Left lobe of liver (tissue), 2 donors: ENCODE data around the gene ADARB1. TPM values are rescaled to one million over a fixed set of nuclear protein-coding genes. Genes with fewer than 3 reads are reported as not detected.
A peak's percentile ranks its signal among the peaks of the same experiment; 100 is the strongest.

Experiments used
- ATAC-seq: fragments of 200-7000 bp; cut with Tn5 transposase; one replicate; pipeline ENCODE4 v1.9.1; 2020; ENCODE audit warnings: mild to moderate bottlenecking, moderate library complexity
- DNase-seq: peaks from one replicate; pipeline ENCODE4 v3.0.0-alpha.2; 2020; ENCODE audit warnings: low spot score
- total RNA-seq: library from RNA; stranded (reverse); gene quantifications from one replicate; pipeline ENCODE4 v1.2.1, GENCODE V29; 2021
- donor health status: DM: no; HTN: no; CAD: no; lungs with moderate emphysema.
- donor health status: DM: no; HTN: yes; CAD: no.

ADARB1 gene
- total RNA-seq, 1 donor from 2014 or later: 9.8 TPM

DNA sequence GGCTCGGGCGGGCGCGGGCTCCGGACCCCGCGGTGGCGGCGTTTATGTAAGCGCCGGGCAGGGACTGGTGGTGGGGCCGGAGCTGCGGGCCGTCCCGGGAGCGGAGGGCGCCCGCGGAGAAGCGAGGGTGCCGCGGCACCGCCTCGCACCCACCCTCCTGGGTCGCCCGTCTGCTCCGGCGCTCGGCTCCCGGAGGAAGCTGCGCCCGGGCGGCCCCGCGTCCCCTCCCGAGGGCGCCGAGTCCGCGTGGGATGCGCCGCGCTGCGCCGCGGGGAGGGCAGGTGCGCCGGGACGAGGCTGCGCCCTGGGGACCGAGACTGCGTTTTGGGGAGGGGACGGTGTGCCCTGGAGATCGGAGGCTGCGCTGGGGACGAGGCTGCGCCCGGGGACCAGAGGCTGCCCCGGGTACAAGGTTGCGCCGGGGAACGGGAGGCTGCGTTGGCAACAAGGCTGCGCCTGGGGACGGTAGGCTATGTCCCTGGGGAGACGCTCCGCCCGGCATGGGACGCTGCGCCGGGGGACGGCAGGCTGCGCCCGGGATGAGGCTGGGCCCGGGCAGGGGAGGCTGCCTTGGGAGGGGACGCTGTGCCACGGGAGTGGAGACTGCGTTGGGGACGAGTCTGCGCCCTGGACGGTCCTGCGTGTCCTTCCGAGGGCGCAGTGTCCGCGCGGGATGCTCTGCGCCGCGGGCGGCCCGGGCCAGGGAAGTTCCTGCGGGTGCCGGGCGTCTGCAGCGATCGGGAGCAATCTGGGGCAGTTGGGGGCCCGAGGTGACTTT is 627 bp downstream of the ADARB1 start:
- no peak for DNase-seq
- peak; percentile 52 for ATAC-seq

DNA sequence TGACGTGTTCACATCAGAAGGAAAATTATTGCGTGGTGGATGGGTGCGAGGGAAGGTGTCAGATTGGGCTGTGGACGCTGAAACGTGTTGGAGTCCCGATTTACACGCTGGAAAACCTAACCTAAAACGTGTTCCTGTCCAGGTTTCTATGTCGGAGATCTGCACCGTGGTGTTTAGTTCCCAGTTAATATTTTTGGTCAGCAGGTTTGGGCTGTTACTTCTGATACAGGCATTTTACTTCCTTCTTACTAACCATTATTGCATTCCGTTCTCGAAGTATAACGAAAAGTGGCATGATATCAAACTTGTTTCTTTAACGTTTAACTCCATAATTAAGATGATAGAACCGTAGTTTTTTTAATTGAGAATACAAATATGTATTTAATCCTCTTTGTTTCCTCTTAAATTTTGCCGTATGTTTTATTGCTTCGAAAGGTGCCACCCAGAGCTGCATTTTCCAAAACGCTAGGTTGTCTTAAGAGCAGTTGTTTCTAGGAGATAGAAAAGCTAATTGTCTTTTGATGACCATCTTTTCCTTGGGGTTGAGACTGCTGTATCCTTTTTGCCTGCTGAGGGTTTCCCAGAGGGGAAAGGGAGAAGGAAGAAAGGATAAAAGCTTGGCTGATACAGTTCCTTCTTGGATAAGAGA is 1.3 kb downstream of the ADARB1 start:
- DNase-seq (no peak), ATAC-seq (no peak)

DNA sequence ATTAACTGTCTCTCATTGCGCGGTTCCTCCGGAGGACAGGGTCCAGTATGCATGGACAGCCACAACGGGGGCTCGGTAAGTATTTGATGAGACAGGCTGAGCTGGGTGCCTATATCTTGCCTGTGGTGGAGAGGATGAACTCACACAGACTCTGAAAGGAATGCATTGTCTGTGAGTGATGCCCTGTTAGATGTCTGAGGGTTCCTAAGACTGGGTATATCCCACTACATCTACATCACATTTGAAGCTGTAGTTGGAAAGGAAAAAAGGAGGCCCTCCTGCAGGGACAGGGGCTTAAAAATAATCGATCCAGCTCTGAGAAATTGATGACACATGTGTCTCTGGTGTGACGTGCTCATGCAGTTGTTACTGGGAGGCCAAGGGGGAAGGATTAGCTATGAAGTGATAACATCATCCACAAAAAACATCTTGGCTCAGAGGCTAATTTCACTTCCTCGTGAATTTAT is 1.9 kb downstream of the ADARB1 start:
- DNase-seq (no peak), ATAC-seq (no peak)

DNA sequence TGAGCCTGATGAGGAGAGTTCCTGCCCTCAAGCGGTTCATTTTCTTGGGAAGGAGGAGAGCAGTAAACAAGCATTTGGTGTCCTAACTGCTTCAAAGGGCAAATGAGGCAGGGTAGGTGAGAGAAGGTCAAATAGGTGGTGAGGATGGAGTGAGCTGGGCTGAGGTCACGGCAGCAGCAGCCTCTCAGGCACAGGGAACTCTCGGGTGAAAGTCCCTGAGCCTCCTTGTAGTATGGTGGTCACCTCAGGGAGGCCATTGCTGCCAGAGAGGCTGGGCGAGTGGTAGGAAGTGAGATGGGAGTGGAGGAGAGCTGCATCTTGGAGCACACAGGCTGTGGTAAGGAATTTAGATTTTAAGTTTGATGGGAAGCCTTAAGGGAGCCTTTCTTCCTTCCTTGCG is 4.0 kb downstream of the ADARB1 start:
- DNase-seq (no peak), ATAC-seq (no peak)

DNA sequence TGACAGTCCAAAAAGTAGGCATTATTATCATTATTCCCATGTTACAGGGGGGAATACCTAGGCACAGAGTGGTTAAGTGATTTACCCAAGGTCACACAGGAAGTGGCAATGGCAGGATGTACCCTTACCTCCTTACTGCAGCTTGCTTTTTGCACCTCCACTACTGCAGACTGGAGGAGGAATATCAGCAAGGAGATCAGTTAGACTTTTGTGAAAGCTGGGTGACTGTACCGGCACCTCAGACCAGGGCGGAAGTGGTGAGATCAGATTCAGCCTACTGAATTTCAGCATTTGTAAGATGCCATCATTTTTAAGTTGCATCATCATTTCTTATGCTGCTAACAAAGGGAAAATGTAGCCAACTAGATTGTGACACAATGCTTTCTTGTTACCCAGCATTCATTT is 4.5 kb downstream of the ADARB1 start:
- ATAC-seq: no peak
- no peak for DNase-seq

DNA sequence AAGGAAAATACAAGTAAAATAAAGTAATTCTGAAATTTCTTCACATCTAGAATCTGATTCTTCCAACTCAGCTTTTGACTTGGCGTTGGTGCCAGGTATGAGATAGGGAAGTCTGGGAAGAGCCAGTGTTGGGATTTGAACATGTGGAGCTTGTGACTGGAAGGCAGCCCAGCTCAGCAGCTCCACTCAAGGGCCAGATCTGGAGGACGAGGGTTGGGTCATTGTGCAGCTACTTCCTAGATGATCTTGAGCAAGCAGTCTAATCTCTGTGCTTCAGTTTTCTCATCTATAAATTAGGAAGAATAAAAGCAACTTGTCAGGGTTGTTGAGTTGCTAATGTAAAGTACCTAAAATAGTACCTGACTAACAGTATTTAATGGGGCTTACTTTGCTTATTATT is 5.0 kb downstream of the ADARB1 start:
- no peak for DNase-seq
- ATAC-seq: no peak

DNA sequence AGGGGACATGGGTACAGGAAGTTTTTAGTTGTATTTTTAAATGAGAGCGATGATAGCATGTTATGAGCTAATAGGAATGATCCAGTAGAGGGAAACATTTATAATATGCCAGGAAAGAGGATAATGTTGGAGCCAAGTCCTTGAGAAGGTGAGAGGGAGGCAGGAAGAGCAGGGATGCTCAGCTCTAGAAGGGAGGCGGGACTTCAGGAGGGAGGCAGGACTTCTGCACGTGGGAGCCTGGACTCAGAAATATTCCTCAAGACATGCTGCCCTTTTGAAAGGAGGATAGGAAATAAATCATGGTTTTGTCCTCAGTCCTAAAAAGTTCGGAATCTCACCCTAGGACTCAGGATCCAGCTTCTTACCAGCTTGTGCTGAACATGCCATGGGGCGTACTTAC is 5.9 kb downstream of the ADARB1 start:
- ATAC-seq (no peak), DNase-seq (no peak)

DNA sequence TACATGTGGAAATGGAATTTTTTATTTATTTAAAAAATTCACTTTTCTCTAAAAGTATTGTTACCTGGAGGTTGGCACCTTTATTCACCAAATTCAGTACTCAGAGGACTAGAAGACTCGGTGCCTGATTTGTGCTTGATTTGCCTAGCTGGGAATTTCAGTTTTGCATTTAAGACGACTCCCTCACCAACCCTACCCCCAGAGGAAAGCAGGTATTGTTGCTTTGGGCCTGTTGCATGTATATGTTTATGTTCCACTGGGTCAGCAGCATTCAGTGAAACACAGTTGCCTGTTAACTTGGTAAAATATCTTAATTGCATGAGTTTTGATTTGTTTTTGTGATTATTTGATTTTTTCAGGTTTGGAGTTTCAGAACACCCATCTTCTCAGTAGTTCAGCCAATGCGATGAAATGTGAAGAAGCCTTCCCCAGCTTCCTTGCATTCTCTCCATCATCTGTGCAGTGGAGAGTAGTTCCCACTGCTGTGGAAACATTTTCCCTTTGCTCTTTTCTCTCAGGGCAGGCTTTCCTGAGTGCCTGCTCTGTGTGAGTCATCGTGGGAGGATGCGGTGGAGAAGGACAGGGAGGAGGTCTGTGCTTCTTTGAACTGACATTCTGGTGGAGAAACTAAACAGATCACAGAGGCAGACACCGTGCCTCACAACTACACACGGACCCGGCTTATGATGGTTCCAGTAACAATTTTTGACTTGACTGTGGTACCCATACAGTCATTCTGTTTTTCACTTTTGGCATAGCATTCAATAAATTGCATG is 6.4 kb downstream of the ADARB1 start:
- DNase-seq: no peak
- ATAC-seq: no peak

DNA sequence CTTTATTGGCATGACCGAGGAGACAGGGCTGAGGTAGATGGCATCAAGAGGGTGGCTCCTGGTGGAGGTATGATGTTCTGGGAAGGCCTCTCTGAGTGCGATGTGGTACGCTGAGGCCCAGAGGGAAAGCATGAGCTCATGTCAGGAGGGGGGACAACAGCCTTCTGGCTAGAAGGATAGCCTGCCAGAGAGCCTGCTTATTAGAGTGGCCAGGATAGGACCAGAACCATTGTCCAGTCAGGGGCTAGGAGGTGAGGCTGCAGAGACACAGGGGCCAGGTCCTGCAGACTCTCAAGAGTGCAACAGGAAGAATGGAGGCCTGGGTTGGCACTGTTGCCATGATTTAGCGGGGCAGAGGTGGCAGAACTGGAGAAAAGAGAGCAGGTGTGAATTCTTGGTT is 7.3 kb downstream of the ADARB1 start:
- no peak for DNase-seq
- no peak for ATAC-seq

DNA sequence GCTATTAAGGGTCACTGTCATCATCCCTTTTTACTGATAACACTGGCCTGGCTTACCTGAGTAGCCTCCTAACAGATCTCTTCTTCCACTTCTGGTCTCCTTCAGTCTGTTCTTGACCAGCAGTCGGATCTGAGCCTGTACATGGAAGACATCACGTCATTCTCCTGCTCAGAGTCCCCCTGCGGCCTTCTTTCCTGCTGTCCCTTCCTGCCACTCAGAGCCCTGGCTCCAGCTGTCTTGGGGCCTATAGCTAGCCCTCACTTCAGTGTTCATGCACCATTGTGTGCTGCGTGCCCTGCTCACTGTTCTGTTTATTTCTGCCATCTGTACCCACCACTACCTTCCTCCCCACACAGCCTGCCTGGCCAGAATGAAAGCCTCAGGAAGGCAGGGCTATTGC is 8.4 kb downstream of the ADARB1 start:
- DNase-seq: no peak
- ATAC-seq: no peak

DNA sequence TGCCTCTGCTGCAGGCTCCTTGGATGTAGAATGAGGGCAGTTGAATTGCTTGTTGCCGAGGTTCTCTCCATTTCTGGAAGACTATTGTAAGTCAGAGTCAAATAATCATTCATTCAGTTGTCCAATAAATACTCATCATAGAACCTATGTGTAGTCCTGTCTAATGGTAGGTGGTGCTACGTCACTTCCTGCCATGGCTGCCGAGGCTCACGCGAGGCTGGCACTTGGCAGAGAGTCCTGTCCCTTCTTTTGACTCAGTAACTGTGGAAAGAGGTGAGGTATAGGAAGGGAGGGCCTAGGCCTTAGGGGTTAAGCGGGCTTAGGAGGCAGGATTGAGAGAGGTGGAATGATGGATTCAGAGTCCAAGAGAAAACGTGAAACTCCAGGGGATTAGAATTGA is 9.7 kb downstream of the ADARB1 start:
- DNase-seq: no peak
- no peak for ATAC-seq

DNA sequence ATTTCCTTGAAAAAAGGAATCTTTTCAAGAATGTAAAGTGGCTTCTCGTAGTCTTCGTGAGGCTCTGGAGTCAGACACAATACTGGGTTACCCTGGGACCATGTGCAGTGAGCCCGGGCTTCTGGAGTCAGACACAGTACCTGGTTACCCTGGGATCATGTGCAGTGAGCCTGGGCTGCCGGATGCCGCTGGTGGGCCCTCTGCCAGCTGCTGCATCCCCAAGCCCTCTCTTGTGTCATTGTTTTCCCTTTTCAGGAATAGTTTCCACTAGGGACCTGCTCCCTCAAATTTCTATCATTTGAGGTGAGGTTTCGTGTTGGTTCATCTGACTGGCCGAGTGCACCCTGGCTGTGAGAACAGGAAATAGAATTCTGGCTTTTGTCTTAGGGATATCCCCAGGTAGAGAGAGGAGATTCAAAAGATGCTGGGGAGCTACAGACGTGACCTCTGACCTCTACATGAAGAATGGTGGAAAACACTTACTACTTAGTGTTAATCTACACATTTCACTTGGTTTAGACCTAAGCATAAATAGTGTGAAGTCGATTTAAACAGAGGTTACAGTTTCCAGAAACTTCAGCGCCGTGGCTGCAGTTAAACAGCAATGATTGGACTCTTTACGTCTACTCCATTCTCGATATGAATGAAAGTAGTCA is 10.6 kb downstream of the ADARB1 start:
- ATAC-seq: no peak
- DNase-seq: no peak

DNA sequence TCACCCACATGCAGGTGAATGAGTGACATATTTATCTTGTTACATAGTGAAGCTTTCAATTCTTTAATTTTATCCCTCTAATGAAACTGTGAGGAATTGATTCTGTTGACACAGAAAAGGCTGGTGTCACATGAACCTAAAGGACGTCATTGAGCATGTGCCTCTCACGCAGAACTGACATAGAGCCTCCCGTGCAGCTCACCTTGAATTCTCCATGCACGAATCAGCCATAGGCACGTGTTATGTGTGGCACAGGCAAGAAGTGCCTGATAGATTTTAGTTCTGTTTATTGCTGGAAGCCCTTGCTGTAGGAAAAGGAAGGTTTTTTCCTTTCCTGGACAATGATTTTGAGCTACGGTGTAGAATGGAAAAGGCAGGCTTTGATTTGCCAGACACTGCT is 11.3 kb downstream of the ADARB1 start:
- no peak for ATAC-seq
- no peak for DNase-seq

DNA sequence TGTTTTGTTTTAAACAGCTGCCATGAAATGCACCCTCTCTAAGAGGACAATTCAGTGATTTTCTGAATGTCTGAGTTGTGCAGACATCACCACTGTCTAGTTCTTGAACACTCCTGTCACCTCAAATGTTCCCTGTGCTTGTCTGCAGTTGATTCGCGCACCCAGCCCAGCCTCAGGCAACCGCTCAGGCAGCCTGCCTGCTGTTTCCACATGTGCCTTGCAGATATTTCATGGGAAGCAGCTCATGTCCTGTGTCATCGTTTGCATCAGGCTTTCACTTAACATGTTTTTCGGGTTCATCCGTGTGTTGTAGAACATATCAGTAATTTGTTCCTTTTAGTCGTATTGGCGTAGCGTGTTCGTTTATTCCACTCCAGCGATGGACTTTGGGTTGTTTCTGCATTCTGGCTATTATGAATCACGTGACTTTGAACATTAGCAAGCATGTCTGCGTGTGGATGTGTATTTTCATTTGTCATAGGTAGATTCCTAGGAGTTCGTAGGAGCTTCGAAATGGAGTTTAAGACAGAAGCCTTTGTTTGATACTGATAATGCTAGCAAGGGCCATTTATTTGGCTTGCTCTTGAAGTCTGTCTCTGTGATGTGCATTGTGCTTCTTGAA is 12.1 kb downstream of the ADARB1 start:
- DNase-seq (no peak), ATAC-seq (no peak)

DNA sequence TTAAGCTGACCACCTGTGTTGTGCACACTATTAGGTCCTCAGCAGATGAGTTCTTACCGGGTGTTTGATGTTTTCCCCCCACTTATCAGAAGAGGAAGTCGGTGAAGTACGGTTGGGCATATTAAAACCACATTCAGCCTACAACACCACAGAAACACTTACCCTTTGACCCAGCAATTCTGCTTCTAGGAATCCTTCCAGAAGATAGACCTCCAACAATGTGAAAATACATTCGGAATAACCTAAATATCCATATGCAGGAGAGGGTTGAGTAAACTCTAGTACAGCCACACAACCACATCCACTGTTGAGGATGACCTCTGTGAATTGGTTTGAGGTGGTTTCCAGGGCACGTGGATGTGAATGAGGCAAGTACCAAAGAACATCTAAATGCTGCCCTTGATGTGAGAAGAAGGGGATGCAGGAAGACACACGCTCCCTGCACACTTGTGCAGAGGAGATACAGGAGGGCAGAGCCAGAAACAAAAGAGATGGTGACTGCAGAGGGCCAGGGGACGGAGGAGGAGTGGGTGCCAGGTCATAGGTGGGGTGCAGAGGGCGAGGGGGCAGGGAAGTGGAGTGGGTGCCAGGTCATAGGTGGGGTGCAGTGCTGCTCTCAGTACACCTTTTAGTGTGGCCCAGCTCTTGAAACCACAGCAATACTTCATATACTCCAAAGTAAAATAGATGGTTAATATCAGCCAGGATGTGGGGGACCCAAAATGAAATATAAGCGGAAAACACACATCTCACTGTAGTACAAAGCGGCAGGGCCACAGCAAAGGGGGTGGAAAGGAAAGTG is 12.8 kb downstream of the ADARB1 start:
- ATAC-seq (no peak), DNase-seq (no peak)

DNA sequence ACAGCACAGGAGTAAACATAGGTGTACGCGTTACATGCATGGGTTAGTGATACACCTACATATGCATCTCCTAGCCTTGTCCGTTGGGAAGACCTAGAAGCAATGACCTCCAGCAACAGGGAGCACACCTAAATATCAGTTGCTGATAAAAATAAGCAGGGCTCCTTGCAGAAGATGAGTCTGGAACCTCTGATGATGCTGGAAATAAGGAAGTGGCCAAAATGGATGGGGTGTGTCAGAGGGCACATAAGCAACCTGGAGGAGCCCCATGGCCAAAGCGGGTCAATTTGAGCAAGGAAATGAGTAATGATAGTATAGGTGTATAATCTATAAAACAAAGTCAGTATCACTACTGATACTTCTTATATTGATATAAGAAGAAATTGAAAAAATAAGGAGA is 13.7 kb downstream of the ADARB1 start:
- DNase-seq: no peak
- no peak for ATAC-seq

DNA sequence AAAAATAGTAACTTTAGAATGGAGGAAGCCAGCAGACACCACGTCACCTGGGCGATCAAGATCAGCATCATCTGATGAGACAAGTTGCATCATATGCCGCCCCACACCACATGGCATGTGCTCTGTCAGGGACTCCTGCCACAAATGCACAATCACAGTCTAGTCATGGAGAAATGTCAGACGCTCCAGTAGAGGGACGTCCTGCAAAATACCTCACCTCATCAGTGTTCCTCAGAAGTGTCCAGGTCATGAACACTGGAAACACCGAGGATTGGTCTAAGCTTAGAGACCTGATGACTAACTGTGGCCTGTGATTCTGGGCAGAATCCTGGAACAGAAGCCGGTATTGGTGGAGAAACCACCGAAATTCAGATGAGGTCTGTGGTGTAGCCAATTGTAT is 14.3 kb downstream of the ADARB1 start:
- ATAC-seq (no peak), DNase-seq (no peak)

DNA sequence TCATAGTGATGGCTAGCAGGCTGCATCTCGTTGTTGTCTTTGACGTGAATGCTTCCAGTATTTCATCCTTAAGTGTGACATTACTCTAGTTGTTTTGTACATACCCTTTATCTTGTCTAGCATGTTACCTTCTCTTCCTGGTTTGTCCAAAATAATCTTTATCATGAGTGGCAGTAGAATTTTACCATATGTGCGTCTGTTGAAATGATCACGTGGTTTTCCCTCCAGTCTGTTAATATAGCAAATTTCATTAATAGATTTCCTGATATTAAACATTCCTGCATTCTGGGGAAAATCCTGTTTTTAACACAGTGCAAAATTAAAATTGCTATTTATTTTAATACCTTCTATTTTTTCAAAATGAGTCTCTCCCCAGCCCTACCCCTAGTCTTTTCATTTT is 15.6 kb downstream of the ADARB1 start:
- ATAC-seq (no peak), DNase-seq (no peak)

DNA sequence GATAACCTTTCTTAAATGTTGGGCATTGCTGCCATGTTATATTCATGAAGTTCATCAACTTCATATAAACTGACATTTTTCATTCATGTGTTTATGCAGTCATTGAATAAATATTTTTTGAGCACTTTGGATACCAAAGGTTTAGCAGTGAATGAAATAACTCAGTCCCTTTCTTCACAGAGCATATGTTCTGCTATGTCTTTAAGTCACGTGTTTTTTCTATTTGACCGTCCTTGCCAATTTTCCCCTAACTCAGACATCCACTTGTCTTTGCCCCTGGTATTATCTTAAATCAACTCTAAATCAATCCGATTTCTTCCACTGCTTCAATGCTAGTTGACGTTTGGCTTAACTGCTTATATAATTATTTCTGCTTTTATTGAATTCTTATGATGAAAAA is 16.6 kb downstream of the ADARB1 start:
- no peak for DNase-seq
- no peak for ATAC-seq
